A549 (cell line): ENCODE data around the gene DLGAP1. TPM values are rescaled to one million over a fixed set of nuclear protein-coding genes. Genes with fewer than 3 reads are reported as not detected.

ENCODE experiments used
- ATAC-seq, 2 experiments: fragments of 200-7000 bp in 1 of 2; fragments of >200 bp in 1 of 2; cut with Nextera tagmentation in 1 of 2; cut with Tn5 transposase in 1 of 2; 3 replicates each; pipeline versions ENCODE4 v1.8.0 to v1.9.1; 2018 to 2020; ENCODE audit warnings: mild to moderate bottlenecking in 1 of 2, moderate library complexity in 1 of 2
- CTCF ChIA-PET: fragments of 300-600 bp; sonication (Branson Sonifier 250); formaldehyde crosslinking; extraction: SDS; loops from one replicate; lab custom pipeline; 2021; ENCODE audit warnings: antibody characterized with exemption, inconsistent platforms; lab: Yijun Ruan, JAX
- POLR2A ChIA-PET: fragments of 350-600 bp; formaldehyde crosslinking; extraction: SDS; loops from one replicate; lab custom pipeline; 2021; ENCODE audit warnings: antibody characterized with exemption, inconsistent platforms; lab: Yijun Ruan, JAX
- DNase-seq, 2 experiments: peaks; one replicate each; pipeline versions ENCODE4 v3.0.0 to v3.0.0-alpha.2; 2011 to 2016; ENCODE audit warnings: low read depth in 1 of 2, low spot score in 1 of 2
- FAIRE-seq: peaks from 2 replicates; lab custom pipeline; 2011; peaks lifted over from hg19 to GRCh38; lab: Jason Lieb, UNC
- H3K27ac ChIP-seq, 2 experiments: fragments of >200 bp; sonication (Bioruptor Twin); formaldehyde crosslinking; 3 replicates each; pipeline ENCODE4 v1.5.1; 2016 to 2017
- H3K4me1 ChIP-seq: fragments of >200 bp; sonication (Bioruptor Twin); formaldehyde crosslinking; 3 replicates; pipeline ENCODE4 v1.6.1; 2016
- H3K4me2 ChIP-seq: fragments of >200 bp; sonication (Bioruptor Twin); formaldehyde crosslinking; 3 replicates; pipeline ENCODE4 v1.6.1; 2016
- H3K4me3 ChIP-seq: fragments of >200 bp; sonication (Bioruptor Twin); formaldehyde crosslinking; 3 replicates; pipeline ENCODE4 v1.5.1; 2016
- H3K9me3 ChIP-seq: fragments of >200 bp; sonication (Bioruptor Twin); formaldehyde crosslinking; 3 replicates; pipeline ENCODE4 v1.6.1; 2016
- BCL3 ChIP-seq: fragments of >200 bp; sonication (Bioruptor Twin); formaldehyde crosslinking; IDR thresholded peaks from 3 replicates; pipeline ENCODE4 v1.6.1; 2016
- BHLHE40 ChIP-seq: IDR thresholded peaks from 2 replicates; pipeline ENCODE4 v1.6.1; 2012; ENCODE audit warnings: low read depth, low read length, inconsistent platforms
- CBX2 ChIP-seq: fragments of 200-600 bp; sonication (generic); IDR thresholded peaks from 2 replicates; pipeline ENCODE4 v1.6.1; 2016; ENCODE audit warnings: low read depth, mild to moderate bottlenecking, borderline replicate concordance
- CBX8 ChIP-seq: fragments of 200-600 bp; sonication (generic); IDR thresholded peaks from 2 replicates; pipeline ENCODE4 v1.6.1; 2016
- CEBPB ChIP-seq, 2 experiments: fragments of >200 bp in 1 of 2; sonication (Bioruptor Twin) in 1 of 2; formaldehyde crosslinking in 1 of 2; IDR thresholded peaks; 2 replicates each; pipeline ENCODE4 v1.6.1; 2012 to 2016
- CHD2 ChIP-seq: fragments of 150-350 bp; IDR thresholded peaks from 2 replicates; pipeline ENCODE4 v1.6.1; 2014; ENCODE audit warnings: low read length; ENCODE audit not compliant: partially characterized antibody
- EHF ChIP-seq: fragments of 250-450 bp; sonication (Bioruptor Pico); IDR thresholded peaks from 2 replicates; pipeline ENCODE4 v1.5.0; 2020; ENCODE audit warnings: mild to moderate bottlenecking
- ELK1 ChIP-seq: fragments of 150-350 bp; IDR thresholded peaks from 2 replicates; pipeline ENCODE4 v1.6.1; 2014; ENCODE audit warnings: low read depth, mild to moderate bottlenecking, low read length
- FOSB ChIP-seq: fragments of 250-450 bp; sonication (Bioruptor Pico); IDR thresholded peaks from 2 replicates; pipeline ENCODE4 v1.5.0; 2020; ENCODE audit warnings: mild to moderate bottlenecking, moderate library complexity
- FOSL2 ChIP-seq, 2 experiments: fragments of 450-650 bp in 1 of 2; fragments of >200 bp in 1 of 2; sonication (Bioruptor Twin) in 1 of 2; formaldehyde crosslinking; IDR thresholded peaks; 2 replicates each; pipeline versions ENCODE4 v1.5.0 to v1.6.1; 2016 to 2020; ENCODE audit warnings: mild to moderate bottlenecking in 1 of 2, moderate library complexity in 1 of 2
- HES2 ChIP-seq: fragments of >200 bp; sonication (Bioruptor Twin); formaldehyde crosslinking; IDR thresholded peaks from 2 replicates; pipeline ENCODE4 v1.6.1; 2016
- HEYL ChIP-seq: fragments of 250-450 bp; sonication (Bioruptor Pico); IDR thresholded peaks from 2 replicates; pipeline ENCODE4 v1.8.0; 2021; ENCODE audit warnings: mild to moderate bottlenecking, moderate library complexity
- HOXB13 ChIP-seq: fragments of 250-450 bp; sonication (Bioruptor Pico); IDR thresholded peaks from 2 replicates; pipeline ENCODE4 v1.5.0; 2020; ENCODE audit warnings: low read depth, mild to moderate bottlenecking, moderate library complexity
- KDM1A ChIP-seq: fragments of 200-600 bp; sonication (generic); IDR thresholded peaks from 2 replicates; pipeline ENCODE4 v1.6.1; 2016; ENCODE audit warnings: low read depth, mild to moderate bottlenecking
- KDM5A ChIP-seq: fragments of 200-600 bp; sonication (generic); IDR thresholded peaks from 2 replicates; pipeline ENCODE4 v1.6.1; 2016; ENCODE audit warnings: antibody characterized with exemption, mild to moderate bottlenecking
- MAFK ChIP-seq: fragments of 450-650 bp; IDR thresholded peaks from 2 replicates; pipeline ENCODE4 v1.6.1; 2014; ENCODE audit not compliant: partially characterized antibody
- MYC ChIP-seq: IDR thresholded peaks from 2 replicates; pipeline ENCODE4 v1.6.1; 2012; ENCODE audit warnings: mild to moderate bottlenecking, inconsistent platforms, low read length, improper control_type of control experiment, borderline replicate concordance
- POLR2A ChIP-seq: IDR thresholded peaks from 2 replicates; pipeline ENCODE4 v1.6.1; 2012; ENCODE audit warnings: mild to moderate bottlenecking, low read length
- POLR2AphosphoS2 ChIP-seq: conservative IDR thresholded peaks from 2 replicates; pipeline ENCODE4 v1.6.1; 2012; ENCODE audit warnings: low read length, improper control_type of control experiment, inconsistent platforms
- RARB ChIP-seq: fragments of 250-450 bp; sonication (Bioruptor Pico); IDR thresholded peaks from 2 replicates; pipeline ENCODE4 v1.8.0; 2021; ENCODE audit warnings: mild to moderate bottlenecking, moderate library complexity
- RCOR1 ChIP-seq: fragments of 150-350 bp; IDR thresholded peaks from 2 replicates; pipeline ENCODE4 v1.6.1; 2014; ENCODE audit warnings: antibody characterized with exemption, low read length, low read depth
- SMC3 ChIP-seq: fragments of >200 bp; sonication (Bioruptor Twin); formaldehyde crosslinking; IDR thresholded peaks from 3 replicates; pipeline ENCODE4 v1.6.1; 2018; ENCODE audit warnings: inconsistent platforms
- TP53 ChIP-seq: fragments of 250-450 bp; sonication (Bioruptor Pico); IDR thresholded peaks from 2 replicates; pipeline ENCODE4 v1.5.0; 2021; ENCODE audit warnings: mild to moderate bottlenecking, moderate library complexity
- ZNF302 ChIP-seq: fragments of 250-450 bp; sonication (Bioruptor Pico); IDR thresholded peaks from 2 replicates; pipeline ENCODE4 v1.9.0; 2021; ENCODE audit warnings: inconsistent platforms, mild to moderate bottlenecking, moderate library complexity
- ZSCAN20 ChIP-seq: fragments of 250-450 bp; sonication (Bioruptor Pico); IDR thresholded peaks from 2 replicates; pipeline ENCODE4 v1.8.0; 2022; ENCODE audit warnings: mild to moderate bottlenecking, moderate library complexity
- WGBS: methylation state at CpG from one replicate; pipeline ENCODE4 v1.1.6; 2017; ENCODE audit errors: missing lambda C conversion rate; 5-methylcytosine and 5-hydroxymethylcytosine counted together
- polyA plus RNA-seq, 4 experiments: library from polyadenylated mRNA; depleted of rRNA in 3 of 4; stranded (reverse); fragments of >200 nt; fragmentation: RNase III in 1 of 4; extraction: RNeasy Plus Mini Kit Qiagen cat#74134 plus additional on column Dnase treatment in 1 of 4; gene quantifications; 2 replicates in 3 of 4; 3 replicates in 1 of 4; pipeline ENCODE4 v1.2.3, GENCODE V29; 2011 to 2017
- TF ChIP-seq, protein P1 (sequence below): fragments of >200 bp; sonication (Bioruptor Twin); formaldehyde crosslinking; IDR thresholded peaks from 3 replicates; pipeline ENCODE4 v1.5.1; 2016
- TF ChIP-seq, protein P2 (sequence below): fragments of 450-650 bp; IDR thresholded peaks from 2 replicates; pipeline ENCODE4 v1.6.1; 2014; ENCODE audit warnings: antibody characterized with exemption

DLGAP1 gene
- polyA plus RNA-seq, 2 of the 4 experiments (the other 2 are of a cell fraction), result 0.04 to 0.12 TPM

DNA sequence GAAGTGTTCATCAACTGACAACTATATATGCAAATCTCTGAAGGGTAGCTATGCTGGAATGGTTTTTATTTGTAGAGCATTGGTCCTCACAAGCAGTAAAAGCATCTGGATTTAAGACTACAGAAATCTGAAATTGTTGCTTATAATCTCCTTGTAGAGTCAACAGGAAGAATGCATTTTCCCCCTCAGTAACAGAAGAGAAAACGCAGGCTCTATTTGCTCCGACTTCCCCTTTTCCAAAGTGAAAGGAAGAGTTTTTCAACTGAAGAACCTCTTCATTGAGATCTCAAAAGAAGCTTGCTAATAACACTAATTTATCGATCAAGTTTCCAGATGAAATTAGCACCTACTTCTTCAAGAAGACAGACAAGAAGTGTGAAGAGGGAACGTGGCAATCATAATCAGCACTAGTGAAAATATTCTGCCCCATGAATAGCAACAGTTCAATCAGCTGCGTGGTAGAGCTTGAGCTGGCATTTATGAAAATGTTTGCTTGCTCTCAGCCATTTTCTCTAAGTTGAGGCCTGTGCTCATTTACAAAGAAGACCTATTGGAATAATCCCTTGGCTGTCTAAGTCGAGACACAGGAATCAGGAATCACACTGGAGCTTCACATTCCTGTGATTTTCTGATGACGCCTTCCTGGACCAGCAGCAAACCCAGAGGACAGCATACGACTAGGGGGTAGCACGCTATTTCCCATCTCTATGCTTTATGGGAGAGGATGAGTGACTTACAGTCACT lies 961.4 kb downstream of the DLGAP1 start:
- DNase-seq (no peak), FAIRE-seq (no peak), ATAC-seq (no peak)
- no peak overlapping the region for H3K27ac ChIP-seq
- no peaks in the 10 kb centered on the region for H3K9me3 ChIP-seq
- H3K4me3 ChIP-seq, result no peak overlapping the region
- POLR2A ChIA-PET, result no interaction called here
- CTCF ChIA-PET, result interaction anchor here (0.7 to 0.9 kb wide), 2 partner anchors 11 to 36 kb away, joined by 3 read pairs; no protein-coding TSS in a partner anchor
- H3K4me2 ChIP-seq, result no peak overlapping the region
- WGBS, result 90% methylated on average over 9 of the region's 9 CpGs
- no peaks in the 10 kb centered on the region for H3K4me1 ChIP-seq
- TF ChIP-seq FOSB (no peak), MYC (no peak), HES2 (no peak), KDM1A (no peak), EHF (CRISPR knock-in tag) (no peak), MAFK (no peak), CEBPB (IDR thresholded peaks at IDR 0.05) (no peak), ELK1 (no peak), HEYL (CRISPR knock-in tag) (no peak), KDM5A (no peak), TP53 (CRISPR knock-in tag) (no peak), ZNF302 (CRISPR knock-in tag) (no peak), RARB (no peak), ZSCAN20 (CRISPR knock-in tag) (no peak), POLR2A (no peak), BHLHE40 (no peak), FOSL2 (IDR thresholded peaks at IDR 0.05) (no peak), FOSL2 (CRISPR knock-in tag; IDR thresholded peaks at IDR 0.05) (no peak), CBX2 (no peak), POLR2AphosphoS2 (no peak)
- TF ChIP-seq, protein P1, sequence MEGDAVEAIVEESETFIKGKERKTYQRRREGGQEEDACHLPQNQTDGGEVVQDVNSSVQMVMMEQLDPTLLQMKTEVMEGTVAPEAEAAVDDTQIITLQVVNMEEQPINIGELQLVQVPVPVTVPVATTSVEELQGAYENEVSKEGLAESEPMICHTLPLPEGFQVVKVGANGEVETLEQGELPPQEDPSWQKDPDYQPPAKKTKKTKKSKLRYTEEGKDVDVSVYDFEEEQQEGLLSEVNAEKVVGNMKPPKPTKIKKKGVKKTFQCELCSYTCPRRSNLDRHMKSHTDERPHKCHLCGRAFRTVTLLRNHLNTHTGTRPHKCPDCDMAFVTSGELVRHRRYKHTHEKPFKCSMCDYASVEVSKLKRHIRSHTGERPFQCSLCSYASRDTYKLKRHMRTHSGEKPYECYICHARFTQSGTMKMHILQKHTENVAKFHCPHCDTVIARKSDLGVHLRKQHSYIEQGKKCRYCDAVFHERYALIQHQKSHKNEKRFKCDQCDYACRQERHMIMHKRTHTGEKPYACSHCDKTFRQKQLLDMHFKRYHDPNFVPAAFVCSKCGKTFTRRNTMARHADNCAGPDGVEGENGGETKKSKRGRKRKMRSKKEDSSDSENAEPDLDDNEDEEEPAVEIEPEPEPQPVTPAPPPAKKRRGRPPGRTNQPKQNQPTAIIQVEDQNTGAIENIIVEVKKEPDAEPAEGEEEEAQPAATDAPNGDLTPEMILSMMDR, result no peak
- TF ChIP-seq, all 56 proteins: peak for 0

- no peak for ATAC-seq
- ChIA-PET CTCF (interaction anchor here (0.9 kb wide), 1 partner anchor 12 kb away, joined by 3 read pairs; no protein-coding TSS in a partner anchor), POLR2A (no interaction called here)
- H3K4me3 ChIP-seq, result no peak overlapping the region
- no peak for FAIRE-seq
- no peaks in the 10 kb centered on the region for H3K9me3 ChIP-seq
- 82% methylated on average over 2 of the region's 2 CpGs for WGBS
- no peaks in the 10 kb centered on the region for H3K4me1 ChIP-seq
- H3K4me2 ChIP-seq, result no peak overlapping the region
- no peak for DNase-seq
- TF ChIP-seq CBX8 (no peak), TP53 (CRISPR knock-in tag) (no peak), ZSCAN20 (CRISPR knock-in tag) (no peak), HOXB13 (CRISPR knock-in tag) (no peak), SMC3 (no peak), BCL3 (no peak), RCOR1 (no peak), POLR2AphosphoS2 (no peak), RARB (no peak), CHD2 (no peak)
- TF ChIP-seq, protein P2, sequence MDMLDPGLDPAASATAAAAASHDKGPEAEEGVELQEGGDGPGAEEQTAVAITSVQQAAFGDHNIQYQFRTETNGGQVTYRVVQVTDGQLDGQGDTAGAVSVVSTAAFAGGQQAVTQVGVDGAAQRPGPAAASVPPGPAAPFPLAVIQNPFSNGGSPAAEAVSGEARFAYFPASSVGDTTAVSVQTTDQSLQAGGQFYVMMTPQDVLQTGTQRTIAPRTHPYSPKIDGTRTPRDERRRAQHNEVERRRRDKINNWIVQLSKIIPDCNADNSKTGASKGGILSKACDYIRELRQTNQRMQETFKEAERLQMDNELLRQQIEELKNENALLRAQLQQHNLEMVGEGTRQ, result no peak
- no peak overlapping the region for H3K27ac ChIP-seq
These were observed 962.4 kb downstream of the DLGAP1 start for GRCh38 chr18:3492721-3493120.
